HFFc6 (cell line): ENCODE measurements around the gene ADAMTS20. TPM values are rescaled to one million over a fixed set of nuclear protein-coding genes. Genes with fewer than 3 reads are reported as not detected.

Experiments used
- DNase-seq: peaks from one replicate; pipeline ENCODE4 v3.0.0-alpha.2; 2018
- H3K27ac Mint-ChIP-seq: 2 replicates; pipeline ENCODE4 v1.8.0; 2020; ENCODE audit warnings: mild to moderate bottlenecking, mixed read lengths
- H3K27me3 Mint-ChIP-seq: 2 replicates; pipeline ENCODE4 v1.8.0; 2021; ENCODE audit warnings: mild to moderate bottlenecking, moderate library complexity, mixed read lengths; ENCODE audit not compliant: insufficient read depth
- H3K36me3 Mint-ChIP-seq: 2 replicates; pipeline ENCODE4 v1.8.0; 2021; ENCODE audit warnings: low read depth, mixed read lengths
- H3K4me1 Mint-ChIP-seq: 2 replicates; pipeline ENCODE4 v1.8.0; 2020; ENCODE audit warnings: low read depth, mixed read lengths
- H3K4me3 Mint-ChIP-seq: 2 replicates; pipeline ENCODE4 v1.8.0; 2020; ENCODE audit warnings: mild to moderate bottlenecking, moderate library complexity, mixed read lengths
- H3K9me3 Mint-ChIP-seq: 2 replicates; pipeline ENCODE4 v1.8.0; 2020; ENCODE audit warnings: mild to moderate bottlenecking, mixed read lengths
- CTCF ChIP-seq: fragments of 200-600 bp; sonication (generic); IDR thresholded peaks from 2 replicates; pipeline ENCODE4 v1.5.0; 2021; ENCODE audit warnings: antibody characterized with exemption, mild to moderate bottlenecking
- total RNA-seq, 6 experiments: library from RNA; stranded (reverse); fragmentation: NEBNext Ultra II Directional; extraction: Animal tissue kit (Norgen Biotek cat#: 25700); gene quantifications; 2 replicates in 1 of 6; 3 replicates in 5 of 6; pipeline ENCODE4 v1.2.3, GENCODE V29; 2021

The ADAMTS20 gene
- total RNA-seq, 6 experiments from 2014 or later, result not detected

- H3K4me3 Mint-ChIP-seq, result no peak overlapping the region
- H3K4me1 Mint-ChIP-seq, result no peaks in the 10 kb centered on the region
- H3K27me3 Mint-ChIP-seq, result no peaks in the 10 kb centered on the region; the same call in 1 of the 2 replicates
- H3K9me3 Mint-ChIP-seq, result peaks cover 43% of the 10 kb centered on the region
- H3K36me3 Mint-ChIP-seq, result no peaks in the 10 kb centered on the region
- no peak for DNase-seq
- no peak for TF ChIP-seq CTCF
- no peak overlapping the region for H3K27ac Mint-ChIP-seq
Measured at GRCh38 chr12:43571885-43572284, 19.9 kb upstream of the ADAMTS20 start.

DNA sequence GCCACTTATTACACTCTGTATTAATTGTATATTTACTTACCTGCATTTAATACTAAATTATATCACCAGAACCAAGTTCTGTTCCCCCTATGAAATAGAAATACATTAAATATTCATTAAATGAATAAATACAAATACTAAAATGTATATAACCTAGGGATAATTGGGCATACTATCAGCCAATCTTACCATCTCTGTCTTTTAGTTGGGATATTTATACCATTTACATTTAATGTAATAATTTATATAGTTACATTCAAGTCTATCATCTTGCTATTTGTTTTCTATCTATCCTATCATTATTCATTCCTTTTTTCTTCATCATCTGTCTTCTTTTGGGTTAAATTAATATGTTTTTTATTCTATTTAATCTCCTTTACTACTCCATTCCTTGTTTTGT, 4.1 kb upstream of the ADAMTS20 start:
- no peak for TF ChIP-seq CTCF
- Mint-ChIP-seq H3K27ac (no peak overlapping the region), H3K4me1 (no peaks in the 10 kb centered on the region), H3K36me3 (no peaks in the 10 kb centered on the region), H3K4me3 (no peak overlapping the region), H3K27me3 (peaks cover 2% of the 10 kb centered on the region; the same call in 1 of the 2 replicates), H3K9me3 (peaks cover 40% of the 10 kb centered on the region)
- DNase-seq, result no peak

GRCh38 chr12:43551279-43551970, 578 bp downstream of the ADAMTS20 start:
- DNase-seq, result no peak
- Mint-ChIP-seq H3K36me3 (no peaks in the 10 kb centered on the region), H3K4me3 (no peak overlapping the region), H3K9me3 (peaks cover 41% of the 10 kb centered on the region), H3K27me3 (peaks cover 2% of the 10 kb centered on the region; the same call in 1 of the 2 replicates), H3K27ac (no peak overlapping the region), H3K4me1 (no peaks in the 10 kb centered on the region)
- no peak for TF ChIP-seq CTCF

GRCh38 chr12:43550831-43551271, 1.2 kb downstream of the ADAMTS20 start:
- Mint-ChIP-seq H3K27ac (no peak overlapping the region), H3K4me1 (no peaks in the 10 kb centered on the region), H3K4me3 (no peak overlapping the region), H3K36me3 (no peaks in the 10 kb centered on the region), H3K9me3 (peaks cover 37% of the 10 kb centered on the region), H3K27me3 (peaks cover 2% of the 10 kb centered on the region; the same call in 1 of the 2 replicates)
- DNase-seq, result no peak
- no peak for TF ChIP-seq CTCF

DNA sequence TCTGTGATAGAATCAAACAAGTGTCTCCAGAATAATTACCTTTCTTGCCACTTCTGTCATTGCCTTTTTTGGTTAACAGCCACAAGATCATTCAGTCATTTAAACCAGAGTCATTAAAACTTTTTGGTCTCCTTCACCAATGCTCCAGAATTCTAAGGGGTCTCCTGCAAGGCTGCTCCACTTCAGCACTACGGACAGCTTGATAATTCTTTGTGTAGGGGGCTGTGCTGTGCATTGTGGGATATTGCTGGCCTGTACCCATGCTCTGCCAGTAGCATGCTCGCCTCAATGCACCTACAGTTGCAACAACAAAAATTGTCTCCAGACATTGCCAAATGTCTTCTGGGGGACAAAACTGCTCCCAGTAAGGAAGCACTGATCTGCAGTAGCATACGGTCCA, 7.3 kb downstream of the ADAMTS20 start:
- H3K27me3 Mint-ChIP-seq, result no peaks in the 10 kb centered on the region; the same call in 1 of the 2 replicates
- H3K4me1 Mint-ChIP-seq, result no peaks in the 10 kb centered on the region
- H3K9me3 Mint-ChIP-seq, result peaks cover 17% of the 10 kb centered on the region
- H3K27ac Mint-ChIP-seq, result no peak overlapping the region
- no peak for TF ChIP-seq CTCF
- DNase-seq, result no peak
- H3K4me3 Mint-ChIP-seq, result no peak overlapping the region
- no peaks in the 10 kb centered on the region for H3K36me3 Mint-ChIP-seq
